Peyer's patch (tissue), 4 donors: ENCODE data around the gene FAM98B.

Source experiments
- CTCF ChIP-seq, 6 experiments: fragments of 450-650 bp in 4 of 6; fragments of 200-600 bp in 2 of 6; sonication (generic) in 1 of 6; IDR thresholded peaks; one replicate each; pipeline ENCODE4 v1.5.1; 2017 to 2019; ENCODE audit warnings: antibody characterized with exemption in 6 of 6, mild to moderate bottlenecking in 3 of 6, moderate library complexity in 1 of 6
- POLR2A ChIP-seq, 2 donors: fragments of 450-650 bp; IDR thresholded peaks; one replicate each; pipeline ENCODE4 v1.5.1; 2017; ENCODE audit warnings: antibody characterized with exemption in 2 of 2, mild to moderate bottlenecking in 2 of 2, moderate library complexity in 2 of 2

DNA sequence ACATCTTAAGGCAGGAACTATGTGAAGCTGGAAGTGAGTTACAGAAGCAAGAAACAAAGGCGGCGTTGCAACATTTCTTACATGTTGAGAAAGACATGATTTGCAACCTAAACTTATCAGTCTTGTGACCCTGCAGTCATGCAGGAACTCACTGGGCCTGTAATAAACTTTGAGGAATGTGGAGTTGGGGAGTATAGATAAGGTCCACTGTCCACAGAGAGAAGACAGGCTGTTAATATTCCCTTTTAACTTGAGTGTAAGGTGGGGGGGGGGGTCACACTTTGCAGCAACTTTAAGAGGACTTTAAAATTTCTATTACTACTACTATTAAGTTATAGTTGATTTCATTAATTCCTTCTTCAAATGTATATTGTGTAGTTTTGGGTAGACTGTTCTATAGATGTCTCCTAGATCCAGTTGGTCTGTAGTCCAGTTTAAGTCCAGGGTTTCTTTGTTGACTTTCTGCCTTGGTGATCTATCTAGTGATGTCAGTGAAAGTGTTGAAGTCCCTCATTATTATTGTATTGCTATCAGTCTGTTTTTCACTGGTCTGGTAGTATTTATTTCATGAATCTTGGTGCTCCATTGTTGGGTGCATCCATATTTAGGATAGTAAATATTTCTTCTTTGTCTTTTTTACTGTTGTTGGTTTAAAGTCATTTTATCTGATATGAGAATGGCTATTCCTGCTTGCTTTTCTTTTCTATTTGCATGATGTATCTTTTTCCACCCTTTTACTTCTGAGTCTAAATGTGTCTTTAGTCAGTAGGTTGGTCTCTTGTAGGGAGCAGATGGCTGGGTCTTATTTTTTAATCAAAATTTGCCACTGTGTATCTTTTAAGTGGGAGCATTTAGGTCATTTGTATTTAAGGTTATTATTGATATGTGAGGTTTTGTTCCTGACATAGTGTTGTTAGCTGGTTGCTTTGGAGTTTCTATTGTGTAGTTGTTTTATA lies 15.6 kb upstream of the FAM98B start:
- TF ChIP-seq CTCF (IDR thresholded peaks at IDR 0.05) (no peak), POLR2A (IDR thresholded peaks at IDR 0.05) (no peak)
